HG02938 (cell line): Measurements from ENCODE around the gene GABARAPL2.
"Not testable (repeated sequence)": the region's sequence is repeated elsewhere in the genome, so short reads cannot be mapped to it uniquely, and the experiment has no call there.

Source experiments
- ATAC-seq: cut with Tn5 transposase; IDR thresholded peaks from one replicate; pipeline ENCODE4 v1.9.1; 2021; ENCODE audit warnings: mild to moderate bottlenecking, moderate library complexity; ENCODE audit not compliant: unreplicated experiment

Gene GABARAPL2

DNA sequence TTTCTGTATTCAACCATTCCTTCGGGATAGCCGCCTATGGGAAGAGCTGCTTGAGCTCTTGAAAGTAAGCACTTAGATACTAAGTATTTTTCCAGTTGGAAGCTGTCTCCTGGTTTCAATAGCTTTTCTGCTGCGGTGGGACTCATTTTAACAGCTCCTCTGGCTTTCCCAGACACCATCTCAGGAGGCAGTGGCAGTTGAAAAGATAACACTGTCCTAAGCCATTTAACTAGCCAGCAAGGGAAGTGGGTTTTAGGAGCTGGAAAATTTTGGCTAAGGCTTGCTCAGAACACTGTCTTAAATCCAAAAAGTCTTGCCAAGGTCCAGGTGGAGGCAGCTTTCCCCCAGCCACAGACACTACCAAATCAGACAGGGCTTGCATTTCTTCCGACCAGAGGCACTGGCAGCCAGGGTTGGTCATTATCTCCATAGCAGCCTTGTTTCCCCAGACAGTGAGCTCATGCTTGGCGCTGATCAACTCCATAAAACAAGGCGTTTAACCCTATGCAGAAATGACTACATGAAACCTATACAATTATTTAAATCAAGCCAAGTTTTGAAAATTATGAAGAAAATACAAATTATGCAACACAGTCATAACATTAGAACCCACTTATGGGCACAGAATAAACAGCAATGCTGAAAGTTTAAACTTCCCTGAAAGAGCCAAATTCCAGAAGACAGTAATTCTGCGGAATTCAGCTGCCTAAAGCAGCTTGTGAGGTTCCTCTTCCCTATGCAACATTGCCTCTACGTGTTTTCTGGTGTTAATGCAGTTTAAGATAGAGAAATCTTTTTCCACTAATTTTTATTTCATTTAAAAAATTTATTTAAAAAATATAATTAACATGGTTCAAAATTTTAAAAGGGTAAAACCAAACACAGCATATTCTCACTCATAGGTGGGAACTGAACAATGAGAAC is 25.0 kb downstream of the GABARAPL2 start:
- ATAC-seq: no peak

DNA sequence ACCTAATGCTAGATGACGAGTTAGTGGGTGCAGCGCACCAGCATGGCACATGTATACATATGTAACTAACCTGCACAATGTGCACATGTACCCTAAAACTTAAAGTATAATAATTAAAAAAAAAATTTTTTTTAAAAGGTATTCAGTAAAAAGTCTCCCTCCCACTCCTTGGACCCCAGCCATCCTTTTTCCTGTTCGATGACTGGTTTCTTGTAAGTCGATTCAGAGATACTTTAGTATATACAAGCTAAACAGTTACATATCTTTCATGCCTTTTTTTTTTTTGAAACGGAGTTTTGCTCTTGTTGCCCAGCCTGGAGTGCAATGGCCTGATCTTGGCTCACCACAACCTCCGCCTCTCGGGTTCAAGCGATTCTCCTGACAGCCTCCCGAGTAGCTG is 25.7 kb downstream of the GABARAPL2 start:
- not testable (repeated sequence) for ATAC-seq

DNA sequence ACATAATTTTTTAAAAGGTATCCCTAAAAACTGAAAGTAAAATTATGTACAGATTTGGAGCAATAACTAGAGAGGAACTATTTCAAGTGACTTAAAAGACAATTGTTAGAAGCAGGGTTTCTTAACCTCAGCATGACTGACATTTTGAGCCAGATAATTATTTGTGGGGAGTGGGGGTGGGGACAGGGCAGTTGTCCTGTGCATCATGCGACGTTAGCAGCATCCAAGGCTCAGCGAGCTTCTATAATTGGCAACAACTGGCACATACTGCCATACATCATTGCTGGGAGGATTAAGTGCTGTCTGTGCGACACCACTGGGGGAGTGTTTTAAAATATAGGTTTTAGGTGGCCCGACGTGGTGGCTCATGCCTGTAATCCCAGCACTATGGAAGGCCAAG is 27.1 kb downstream of the GABARAPL2 start:
- ATAC-seq: no peak

DNA sequence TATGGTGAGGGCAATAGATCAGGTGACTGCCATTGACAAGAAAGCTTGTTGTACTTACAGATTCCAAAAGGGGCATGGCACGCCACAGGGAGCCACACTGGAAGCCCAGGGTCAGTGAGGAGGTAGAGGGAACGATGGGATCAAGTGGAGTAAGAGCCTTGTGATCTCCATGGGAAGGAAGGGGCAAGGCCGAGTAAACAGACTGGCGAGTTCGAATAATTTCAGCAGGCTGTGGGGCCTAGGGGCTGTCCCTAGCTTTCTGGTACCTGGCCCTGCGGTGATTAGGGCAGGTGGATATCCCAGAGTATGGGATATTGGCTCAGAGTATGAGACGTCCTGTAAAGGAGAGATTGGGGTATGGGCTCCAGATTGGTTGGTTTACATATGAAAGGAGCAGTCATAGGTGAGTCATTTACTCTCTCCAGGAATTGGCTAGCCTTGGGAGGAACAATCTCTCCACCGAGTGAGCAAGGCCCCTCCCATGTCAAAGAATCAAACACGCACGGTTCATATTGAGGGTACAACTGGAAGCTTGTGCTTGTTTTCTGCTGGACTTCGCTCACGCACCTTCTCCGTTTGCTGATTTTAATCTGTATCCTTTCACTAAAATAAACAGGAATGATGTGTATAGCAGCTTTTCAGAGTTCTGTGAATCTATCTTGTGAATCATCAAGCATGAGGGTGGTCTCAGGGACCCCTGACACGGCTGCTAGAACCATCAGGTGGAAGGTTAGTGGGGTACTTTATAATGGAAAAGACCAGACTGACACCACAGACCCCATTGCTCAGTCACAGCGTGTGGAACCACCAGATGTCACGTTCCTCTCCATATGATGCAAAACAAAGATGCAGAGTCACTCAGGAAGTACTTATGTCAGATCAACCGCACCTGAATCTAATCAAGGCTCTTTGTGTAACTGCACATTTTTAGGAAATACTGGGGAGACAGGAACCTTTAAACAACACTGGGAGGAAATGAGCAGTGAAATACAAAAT is 27.9 kb downstream of the GABARAPL2 start:
- ATAC-seq: no peak

DNA sequence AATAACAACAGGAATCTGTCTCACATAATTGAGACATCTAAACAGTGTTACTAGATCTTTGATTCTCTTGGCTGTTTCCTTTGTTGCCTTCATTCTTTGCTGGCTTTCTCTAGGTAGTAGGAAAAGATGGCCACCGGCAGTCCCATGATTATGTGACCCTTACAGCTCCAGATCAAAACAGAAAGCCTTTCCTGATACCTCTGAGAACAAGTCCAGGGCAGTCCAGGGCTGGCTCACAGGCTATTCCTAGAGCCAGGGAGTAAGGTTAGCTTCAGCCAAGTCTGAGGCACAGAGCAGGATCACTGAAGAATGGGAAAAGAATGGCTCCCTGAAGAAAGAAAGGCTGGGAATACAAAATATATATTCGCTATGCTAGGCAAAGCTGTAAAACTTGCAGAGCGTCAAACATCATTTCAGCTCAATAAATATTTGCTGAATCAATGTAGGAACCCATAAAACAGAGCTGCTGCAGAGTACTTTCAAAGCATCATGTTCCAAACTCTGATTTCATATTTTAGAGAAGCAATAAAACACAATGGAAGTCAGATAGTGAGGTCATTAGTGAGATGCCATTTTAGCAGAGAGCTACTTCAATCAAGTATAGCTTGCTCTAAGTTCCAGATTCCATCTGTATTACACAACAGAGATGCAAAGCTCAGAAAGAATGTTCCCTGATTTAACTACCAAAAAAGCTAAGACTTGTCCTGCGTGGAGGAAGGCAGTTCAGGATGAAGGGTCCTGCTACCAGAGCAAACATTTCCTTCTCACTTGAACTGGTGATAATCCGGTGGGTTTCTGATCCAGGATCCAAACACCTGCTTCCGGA is 33.5 kb downstream of the GABARAPL2 start:
- ATAC-seq: no peak

DNA sequence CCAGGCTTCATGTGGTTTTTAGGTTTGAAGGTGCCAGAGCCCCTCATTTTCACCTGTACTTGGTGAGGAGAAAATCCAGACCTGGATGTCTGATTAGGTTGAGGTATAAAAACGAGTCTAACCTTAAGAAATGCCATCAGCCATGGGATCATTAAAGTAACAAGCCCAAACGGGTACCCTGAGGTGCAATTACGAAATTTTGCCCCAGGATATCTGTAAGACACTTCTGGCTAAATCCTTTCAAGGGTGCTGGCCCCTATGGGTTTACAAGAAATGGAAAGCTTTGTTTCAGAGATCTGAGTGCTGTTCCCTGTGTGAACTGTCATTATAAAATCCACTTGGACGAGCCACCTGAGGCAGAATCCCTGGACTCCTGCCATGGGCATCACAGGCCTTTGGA is 37.1 kb downstream of the GABARAPL2 start:
- ATAC-seq: no peak

DNA sequence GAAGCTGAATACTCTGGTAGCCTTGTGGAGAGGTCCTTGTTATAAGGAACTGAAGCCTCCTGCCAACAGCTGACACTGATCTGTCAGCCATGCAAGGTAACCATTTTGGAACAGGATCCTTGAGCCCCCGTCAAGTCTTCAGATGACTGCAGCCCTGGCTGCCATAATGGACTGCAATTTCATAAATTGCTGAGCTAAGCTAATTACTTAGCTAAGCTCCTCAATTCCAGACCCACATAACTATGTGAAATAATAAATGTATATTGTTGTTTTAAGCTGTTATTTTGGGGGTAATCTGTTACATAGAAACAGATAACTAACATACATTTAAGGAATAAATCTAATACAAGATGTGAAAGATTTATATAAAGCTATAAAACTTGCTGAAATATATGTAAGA is 40.3 kb downstream of the GABARAPL2 start:
- ATAC-seq: no peak

DNA sequence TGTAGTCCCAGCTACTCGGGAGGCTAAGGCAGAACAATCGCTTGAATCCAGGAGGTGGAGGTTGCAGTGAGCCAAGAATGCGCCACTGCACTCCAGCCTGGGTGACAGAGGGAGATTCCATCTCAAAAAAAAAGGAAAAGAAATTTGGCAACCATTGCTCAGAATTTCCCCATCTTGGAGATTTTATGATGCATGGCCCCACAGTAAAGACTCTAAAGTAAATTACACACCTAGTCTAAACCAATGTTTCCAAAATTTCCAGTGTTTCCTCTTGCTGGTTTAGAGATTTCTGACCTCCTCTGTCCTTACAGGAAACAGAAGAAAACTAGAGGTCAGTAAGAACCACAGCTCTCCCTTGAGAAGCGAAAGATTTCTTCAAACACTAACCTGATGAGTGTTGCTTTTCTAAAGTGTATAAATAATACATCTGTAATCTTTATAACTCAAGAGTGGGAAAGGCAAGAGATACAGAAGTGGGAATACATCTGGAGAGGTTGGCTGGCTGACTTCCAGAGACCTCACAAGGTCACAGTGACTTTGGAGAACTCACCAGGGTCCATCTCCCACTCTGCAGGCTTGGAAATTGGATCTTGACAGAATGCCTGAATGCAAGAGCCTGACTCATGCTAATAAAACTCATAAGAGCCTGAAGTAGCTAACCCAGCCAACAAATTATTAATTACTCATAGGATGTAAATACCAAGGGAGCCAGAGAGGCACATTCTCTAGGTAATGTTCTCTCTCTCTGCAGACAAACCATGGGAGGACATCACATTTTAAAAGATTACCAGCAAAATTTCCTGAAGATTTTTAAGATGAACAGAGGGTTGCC is 48.1 kb downstream of the GABARAPL2 start:
- ATAC-seq: no peak

DNA sequence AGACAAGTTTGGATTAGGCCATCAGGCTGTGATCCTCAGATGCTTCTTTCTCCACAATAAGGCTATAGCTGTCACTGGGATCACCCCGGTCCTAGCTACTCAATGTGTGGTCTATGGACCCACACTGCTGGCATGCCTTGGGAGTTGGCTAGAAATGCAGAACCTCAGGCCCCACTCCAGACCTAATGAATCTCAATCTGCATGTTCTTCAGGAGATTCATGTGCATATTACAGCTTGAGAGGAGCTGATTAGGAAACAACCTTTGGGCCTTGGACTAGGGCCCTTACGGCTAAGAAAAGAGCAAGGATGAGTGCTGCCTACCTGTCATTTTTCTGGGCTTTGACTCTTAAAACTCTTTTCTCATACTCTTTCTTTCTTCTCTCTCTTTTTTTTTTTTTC is 49.4 kb downstream of the GABARAPL2 start:
- no peak for ATAC-seq

DNA sequence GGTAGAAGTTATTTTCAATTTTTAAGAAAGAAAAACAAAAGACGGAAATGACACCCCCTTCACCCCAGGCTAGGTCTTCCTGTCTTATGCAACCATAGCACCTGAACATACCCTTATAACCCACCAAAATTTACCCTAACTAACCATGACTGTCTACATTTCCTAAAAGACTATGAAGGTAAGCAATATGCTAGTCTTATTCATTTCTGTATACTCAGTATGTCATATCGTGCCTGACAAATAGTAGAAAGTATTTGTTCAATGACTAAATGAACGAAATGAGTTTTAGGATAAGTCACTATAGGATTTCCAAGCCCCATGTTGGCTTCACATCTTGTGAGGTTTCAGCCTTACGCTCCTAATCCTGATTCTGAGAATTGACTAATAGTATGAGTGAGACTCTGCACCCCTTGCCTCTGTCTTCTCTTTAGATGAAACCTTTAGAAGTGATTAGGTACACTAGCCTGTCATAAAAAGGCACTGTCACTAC is 50.4 kb downstream of the GABARAPL2 start:
- ATAC-seq: no peak

DNA sequence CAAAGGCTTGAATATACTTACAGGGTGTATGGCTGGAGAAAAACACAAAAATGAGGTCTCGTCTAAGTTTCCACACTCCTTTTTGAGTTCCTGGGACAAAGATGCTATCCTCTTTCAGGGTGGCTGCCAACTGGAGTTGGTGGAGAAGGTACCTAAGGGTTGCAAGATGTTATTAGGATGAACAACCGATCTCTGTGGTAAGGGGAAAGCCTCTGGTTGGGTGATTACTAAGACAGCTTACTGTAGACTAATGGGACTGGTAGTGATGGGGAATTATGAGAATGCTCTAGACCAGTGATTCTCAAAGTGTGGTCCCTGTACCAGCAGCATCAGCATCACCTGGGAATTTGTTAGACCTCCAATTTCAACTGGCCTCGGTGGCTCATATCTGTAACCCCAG is 50.9 kb downstream of the GABARAPL2 start:
- no peak for ATAC-seq

DNA sequence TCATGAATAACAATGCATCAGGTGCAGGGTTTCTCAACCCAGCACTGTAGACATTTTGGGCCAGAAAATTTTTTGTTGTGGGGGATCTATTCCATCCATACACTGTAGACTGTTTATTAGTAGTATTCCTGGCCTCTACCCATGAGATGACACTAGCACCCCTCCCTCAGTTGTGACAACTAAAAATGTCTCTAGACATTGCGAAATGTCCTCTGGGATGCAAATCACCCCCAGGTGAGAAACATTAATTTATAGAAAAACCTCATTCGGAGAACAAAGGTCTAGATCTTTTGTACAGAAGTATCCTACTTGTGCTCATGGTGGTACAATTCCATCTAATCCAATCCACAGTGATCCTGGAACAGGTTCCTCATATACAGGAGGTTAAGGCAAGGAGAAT is 52.6 kb downstream of the GABARAPL2 start:
- ATAC-seq: no peak

DNA sequence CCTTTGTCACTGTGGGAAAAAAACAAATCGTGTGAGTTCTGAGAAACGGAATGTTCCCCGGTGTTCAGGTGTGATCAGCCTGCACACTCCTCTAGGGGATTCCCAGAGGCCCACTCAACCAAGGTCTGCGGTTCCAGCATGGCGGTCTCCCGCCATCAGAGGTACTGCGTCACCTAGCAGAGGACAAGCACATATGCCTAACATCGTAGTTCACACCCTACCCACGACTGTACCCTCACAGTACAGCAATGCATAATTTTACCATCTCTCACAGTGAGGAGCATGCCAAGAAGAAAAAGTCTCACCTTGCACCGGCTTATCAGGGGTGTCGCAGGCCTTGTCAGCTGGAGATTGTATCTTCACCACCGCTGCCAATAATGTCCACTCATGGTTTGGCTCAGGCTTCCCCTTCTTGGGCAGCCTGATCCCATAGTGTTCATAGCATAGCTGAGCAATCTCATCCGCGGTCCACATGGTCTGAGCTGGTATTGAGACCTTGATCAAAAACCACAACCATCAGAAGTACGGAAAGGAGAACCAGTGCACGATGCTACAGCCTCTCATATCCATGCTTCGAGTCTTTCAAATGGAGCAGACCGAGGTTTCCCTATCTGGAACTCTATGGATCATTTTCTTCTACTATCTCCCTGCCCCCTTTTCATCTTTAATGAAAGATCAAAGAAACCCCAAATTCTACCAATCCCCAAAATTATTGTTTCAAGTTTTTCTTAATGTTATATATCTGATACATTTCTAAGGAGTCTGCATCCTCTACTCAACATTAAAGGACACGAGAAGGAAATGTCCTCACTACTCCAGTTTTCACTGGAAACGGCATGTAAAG is 54.4 kb downstream of the GABARAPL2 start:
- ATAC-seq: no peak

DNA sequence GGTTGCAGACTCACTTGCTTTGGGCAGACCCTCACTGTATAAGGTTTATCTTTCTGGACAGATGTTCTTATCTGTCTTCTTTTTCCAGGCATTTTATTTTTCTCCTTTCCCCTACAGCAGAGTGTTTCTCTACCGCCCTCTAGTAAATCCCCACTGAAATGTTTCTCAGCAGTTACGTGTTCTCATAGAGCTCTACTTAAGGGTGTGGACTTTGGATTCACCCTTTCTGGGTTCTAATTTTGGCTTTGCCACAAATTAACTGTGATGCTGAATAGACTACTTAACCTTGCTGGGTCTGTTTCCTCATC is 54.9 kb downstream of the GABARAPL2 start:
- no peak for ATAC-seq

DNA sequence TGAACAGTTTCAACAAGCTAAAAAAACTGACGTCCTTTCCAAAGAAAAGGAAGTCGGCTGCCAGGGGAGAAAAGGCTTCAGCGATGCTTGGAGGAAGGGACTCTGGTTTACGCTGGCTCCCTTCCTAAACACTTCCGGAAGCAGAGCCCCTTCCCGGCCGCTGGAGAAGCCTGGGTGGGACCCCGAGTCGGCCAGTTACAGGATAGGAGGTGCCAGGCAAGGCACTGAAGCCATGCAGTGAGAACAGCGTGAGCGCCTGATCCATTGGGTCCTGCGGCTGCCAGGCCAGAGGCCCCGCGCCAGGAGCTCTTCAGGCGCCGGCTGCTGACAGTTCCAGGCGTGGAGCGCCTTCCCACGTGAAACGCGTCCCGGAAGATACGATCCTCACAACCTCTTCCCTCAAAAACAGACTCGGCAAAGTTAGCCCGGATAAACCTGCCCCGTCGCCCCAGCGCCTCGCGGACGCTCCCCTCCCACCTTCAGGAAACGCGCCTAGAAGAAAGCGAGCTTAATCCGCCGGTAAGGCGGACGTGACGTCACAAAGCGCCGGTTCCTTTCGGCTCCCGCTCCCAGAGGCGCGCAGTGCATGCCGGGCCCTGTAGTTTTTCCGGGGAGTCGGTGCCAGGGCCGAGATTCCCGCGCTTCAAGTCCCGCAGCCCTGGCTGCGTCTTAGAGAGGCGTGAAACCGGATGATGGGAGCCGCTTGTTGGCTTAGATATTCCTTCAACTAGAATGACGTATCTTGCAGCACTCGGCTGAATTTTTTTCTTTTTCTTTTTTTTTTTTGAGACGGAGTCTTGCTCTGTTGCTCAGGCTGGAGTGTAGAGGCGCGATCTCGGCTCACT is 56.8 kb downstream of the GABARAPL2 start, which contains the start of gene ADAT1:
Gene ADAT1 (minus strand): TSS at position 521 of the 845 bp plus-strand sequence. CDS start 2,482 bp downstream, outside the sequence.
- ATAC-seq: peak; percentile 95

DNA sequence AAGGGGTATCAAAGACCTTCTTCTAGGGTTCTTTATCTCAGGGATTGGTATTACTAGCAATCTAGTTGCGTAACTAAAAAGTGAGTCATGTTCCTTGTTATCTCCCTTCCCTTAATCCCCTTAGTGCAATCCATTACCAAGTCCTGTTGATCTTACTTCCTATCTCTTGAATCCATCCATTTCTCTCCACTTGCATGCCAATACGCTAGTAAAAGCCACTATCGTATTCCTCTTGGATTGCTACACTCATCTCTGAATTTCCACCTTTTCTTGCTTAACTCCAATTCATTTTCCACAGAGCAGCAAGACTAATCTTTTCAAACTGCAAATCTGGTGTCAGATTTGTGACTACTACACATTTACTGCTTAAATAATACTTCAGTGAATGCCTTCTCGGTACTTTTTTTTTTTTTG is 58.7 kb downstream of the GABARAPL2 start:
- no peak for ATAC-seq

DNA sequence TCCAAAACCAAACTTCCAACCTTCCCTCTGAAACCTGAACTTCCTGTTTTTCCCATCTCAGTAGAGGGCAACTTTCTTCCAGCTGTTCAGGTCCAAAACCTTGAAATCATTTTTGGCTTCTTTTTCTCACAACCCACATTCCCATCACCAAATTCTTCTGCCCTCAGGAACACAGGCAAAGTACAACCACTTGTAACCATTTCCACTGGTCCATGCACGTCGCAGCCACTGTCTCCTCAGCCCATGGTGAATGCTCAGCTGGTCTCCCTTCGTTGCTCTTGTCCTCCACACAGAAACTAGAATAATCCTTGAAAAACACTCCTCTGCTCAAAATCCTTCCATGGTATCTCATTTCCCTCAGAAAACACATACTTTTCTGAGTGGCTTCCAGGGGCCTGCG is 60.6 kb downstream of the GABARAPL2 start:
- ATAC-seq: no peak
